ENCODE data around the gene FALEC. TPM values are rescaled to one million over a fixed set of nuclear protein-coding genes. Genes with fewer than 3 reads are reported as not detected.

Gene FALEC
- total and polyA plus RNA-seq, 9 of the 15 experiments (the other 6 are each of a cell fraction or from before 2014, with no cell fraction given), result 0.15 to 1.8 (median 0.53) TPM; not detected in 5

- no peak for TF ChIP-seq CHD7 (IDR thresholded peaks at IDR 0.05; ENCODE audit: low read depth, low read length)
Observed at GRCh38 chr1:150473659-150474058, 41.9 kb upstream of the FALEC start (continued).

Measured in K562 (cell line).